OCI-M2 (cell line): Measurements from ENCODE around the gene RBP5.

Source experiments
- DNase-seq: peaks from one replicate; lab custom pipeline; 2025; ENCODE audit not compliant: unreplicated experiment; lab: John Stamatoyannopoulos, UW

Gene RBP5, protein sequence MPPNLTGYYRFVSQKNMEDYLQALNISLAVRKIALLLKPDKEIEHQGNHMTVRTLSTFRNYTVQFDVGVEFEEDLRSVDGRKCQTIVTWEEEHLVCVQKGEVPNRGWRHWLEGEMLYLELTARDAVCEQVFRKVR

DNA sequence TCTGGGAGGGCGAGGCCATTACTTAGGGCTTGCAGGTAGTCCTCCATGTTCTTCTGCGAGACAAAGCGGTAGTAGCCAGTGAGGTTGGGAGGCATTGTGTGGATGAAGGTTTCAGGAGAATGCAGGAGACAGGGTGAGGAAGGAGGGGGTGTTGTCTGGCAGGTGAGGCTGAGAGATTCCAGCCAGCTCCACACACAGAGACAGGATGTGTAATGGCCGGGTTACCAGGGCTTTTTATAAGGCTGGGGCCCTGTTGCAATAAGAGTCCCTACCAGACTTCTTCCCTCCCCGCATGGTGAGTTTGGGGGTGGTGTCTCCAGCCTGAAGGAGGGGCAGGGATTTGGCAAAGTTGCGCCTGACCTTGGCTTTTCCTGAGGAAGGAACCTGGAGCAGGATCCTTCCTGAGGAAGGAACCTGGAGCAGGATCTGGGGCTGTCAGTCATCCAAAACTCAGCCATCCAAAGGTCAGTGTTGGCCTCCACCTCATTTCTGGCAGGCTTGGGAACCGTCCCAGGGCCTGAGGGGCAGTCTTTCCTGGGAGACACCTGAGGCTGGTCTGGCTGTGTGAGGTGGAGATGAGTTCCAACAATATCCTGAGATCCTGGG, at the start of gene RBP5:
RBP5 (minus strand) TSS at position 209 of the 606 bp plus-strand sequence; CDS start at position 95, 114 bp downstream.
- no peak for DNase-seq

DNA sequence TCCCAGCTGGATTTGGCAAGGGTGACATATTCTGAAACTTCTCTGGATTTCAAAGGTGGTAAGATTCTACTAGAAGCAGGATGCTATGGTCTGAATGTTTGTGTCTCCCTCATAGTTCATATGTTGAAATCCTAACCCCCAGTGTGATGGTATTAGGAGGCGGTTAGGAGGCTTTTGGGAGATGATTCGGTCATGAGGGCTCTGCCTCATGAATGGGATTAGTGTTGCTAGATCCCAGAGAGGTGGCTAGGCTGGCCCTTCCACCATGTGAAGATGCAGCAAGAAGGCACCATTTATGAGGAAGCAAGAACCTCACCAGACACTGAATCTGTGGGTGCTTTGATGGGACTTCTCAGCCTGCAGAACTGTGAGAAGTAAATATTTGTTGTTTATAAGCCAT, 49.8 kb upstream of the RBP5 start:
- DNase-seq: no peak

DNA sequence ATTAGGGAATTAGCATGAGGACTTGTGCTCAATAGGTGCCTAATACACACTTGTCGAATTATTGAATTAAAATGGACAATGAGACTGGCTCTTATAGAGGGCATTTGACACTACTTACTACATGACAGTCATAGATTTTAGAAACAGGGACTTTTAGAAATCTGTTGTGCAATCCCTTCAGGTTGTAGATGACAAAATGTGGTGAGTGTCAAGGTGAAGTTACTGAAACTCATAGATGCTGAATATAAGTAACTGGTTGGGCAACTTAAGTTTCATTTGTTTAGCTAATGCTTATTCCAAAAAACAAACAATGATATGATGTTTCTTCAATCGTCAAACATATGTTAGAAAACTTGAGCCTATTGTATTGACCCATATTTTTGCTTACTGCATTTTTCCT, 47.9 kb upstream of the RBP5 start:
- DNase-seq: no peak

DNA sequence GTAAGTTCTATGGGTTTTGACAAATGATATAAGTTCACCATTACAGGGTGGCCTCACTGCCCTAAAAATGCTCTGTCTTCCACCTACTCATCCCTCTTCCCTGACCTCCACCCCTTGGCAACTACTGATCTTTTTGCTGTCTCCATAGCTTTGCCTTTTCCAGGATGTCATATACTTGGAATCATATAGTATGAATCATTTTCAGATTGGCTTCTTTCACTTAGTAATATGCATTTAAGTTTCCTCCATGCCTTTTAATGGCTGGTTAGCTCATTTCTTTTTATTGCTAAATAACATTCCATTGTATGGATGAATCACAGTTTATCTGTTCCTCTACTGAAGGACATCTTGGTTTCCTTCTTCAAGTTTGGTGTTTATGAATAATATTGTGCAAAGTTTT, 46.8 kb upstream of the RBP5 start:
- no peak for DNase-seq

DNA sequence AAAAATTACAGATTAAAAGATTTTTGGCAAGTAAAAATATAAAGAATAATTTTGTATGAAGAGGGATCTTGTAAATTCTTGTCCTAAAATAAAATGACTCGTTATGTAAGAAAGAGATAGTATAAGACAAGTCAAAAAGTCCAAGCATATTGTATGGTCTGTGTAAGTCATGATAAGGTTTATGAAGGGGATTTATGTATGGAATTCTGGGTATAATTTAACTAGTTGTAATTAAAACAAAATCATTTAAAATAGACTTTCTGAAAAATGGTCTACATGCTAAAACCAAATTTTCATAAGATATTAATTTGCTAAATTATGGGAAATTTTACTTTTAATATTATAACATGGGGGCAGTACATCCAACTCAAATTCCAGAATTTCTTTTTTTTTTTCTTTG, 43.2 kb upstream of the RBP5 start:
- DNase-seq: no peak

DNA sequence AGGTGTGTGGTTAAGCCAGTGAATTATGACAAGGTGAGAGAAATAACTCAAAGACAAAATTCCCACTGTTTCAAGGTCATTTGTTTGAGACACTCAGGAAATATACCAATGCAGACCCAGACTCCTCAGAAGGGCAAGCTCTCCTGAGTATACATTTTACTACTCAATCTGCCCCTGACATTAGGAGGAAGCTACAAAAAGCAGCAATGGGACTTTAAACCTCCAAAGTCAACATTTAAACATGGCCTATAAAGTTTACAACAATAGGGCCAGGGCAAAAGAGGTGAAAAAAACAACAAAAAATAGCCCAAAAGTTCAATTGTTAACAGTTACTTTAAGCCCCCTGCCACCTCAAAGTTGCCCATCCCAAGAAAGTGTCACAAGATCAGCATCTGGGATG, 41.3 kb upstream of the RBP5 start:
- no peak for DNase-seq

DNA sequence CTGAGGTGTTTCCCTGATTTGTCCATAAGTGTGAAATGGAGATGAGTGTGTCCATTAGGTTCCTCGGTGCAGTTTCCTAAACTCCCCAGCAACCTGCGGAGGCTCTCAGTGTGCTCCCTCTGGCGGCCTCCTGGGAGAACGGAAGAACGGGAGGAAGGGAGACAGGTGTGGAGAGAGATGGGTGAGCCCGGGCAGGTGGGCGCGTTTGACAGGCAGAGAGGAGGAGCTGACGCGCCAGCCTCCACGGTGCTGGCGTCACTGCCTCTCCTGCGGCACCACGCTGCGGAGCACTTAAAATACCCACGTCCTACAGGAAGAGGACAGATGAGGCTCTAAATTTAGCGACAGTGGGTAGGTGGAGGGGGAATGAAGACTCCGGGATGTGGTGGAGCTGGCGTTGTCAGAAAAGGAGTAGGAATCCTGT, 34.0 kb upstream of the RBP5 start:
- no peak for DNase-seq

DNA sequence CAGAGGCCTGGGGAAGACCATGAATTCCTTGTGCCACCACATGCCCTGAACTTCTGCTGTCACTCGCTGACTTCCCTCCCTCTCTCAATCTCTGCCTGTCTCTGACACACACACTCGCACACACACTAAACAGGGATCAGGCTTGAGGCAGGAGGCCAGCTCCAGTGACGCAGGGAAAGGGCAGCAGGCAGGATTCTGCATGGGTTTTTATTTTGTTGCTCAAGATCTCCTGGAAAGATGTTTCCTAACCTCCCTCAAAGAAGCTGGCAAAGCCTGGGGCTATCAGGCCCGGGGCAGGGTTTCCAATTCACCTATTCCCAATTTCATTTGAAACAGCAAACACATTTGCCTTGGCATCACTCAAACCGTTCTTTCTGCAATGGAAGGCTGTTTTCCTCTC, 33.1 kb upstream of the RBP5 start:
- DNase-seq: no peak

DNA sequence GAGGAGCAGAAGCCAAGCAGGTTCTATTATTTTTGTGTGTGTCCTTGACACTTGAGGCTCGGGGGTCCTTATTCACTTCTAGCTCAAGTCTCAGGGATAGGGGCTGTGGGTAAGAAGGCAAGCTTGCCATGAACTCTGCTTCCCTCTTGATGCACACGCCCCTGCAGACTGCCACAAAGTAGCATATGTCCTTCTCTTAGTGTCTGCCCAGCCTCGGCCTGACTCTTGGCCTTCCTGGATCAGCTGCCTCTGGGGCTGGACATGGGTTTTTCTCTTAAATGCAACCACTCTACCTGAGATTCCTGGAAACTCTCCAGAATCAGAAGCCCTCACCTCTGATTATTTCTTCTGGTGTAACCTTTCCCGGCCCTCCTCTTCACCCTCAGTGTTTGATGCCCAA, 32.6 kb upstream of the RBP5 start:
- no peak for DNase-seq

DNA sequence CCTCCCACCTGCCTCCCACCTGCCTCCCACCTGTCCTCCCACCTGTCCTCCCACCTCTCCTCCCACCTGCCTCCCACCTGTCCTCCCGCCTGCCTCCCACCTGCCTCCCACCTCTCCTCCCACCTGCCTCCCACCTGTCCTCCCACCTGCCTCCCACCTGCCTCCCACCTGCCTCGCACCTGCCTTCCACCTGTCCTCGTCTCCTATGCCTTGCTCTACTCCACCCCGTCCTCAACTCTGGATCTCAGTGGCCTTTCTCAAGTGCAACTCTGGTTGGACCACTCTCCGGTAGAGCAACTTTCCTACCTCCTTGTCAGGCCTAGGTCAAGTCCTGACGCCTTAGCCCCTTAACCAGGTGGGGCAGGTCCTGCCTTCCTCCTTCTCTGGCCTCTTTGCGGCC, 31.5 kb upstream of the RBP5 start:
- DNase-seq: no peak

DNA sequence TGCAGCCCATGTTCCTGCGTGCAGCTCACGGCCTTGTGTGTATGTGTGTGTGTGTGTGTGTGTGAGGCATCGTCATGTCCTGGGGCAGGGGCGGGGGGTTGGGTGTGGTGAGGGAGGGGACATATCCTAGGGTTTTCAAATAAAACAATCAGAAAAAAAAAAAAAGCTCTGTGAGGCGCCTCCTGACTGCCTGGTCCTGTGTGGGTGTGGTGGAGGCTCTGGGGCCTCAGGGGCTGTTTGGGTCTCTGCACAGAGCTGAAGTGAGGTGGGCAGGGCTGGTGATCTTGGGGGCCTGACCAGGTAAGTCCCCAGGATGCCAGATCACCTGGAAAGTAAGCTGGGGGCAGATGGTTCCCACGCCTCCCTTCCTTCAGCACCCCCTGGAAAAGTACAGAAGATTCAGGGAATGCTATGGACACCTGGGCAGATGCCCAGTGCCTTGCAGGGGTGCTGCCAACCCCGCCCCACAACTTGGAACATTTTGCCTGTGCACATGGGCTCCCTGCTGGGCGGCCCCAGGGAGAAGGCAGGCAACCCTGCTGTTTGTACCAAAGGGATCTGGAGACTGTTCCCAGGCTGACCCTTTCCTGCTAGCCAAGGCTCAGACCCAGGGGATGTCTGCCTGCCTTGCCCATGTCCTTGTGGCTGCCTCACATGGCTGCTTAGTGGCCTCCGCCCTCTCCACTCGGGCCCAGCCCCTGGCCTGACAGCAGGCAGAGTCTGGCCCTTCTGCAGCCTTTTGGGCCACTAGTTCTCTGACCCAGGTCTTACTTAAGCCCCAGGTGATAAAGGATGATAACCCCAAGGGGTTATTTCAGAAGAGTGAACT, 30.3 kb upstream of the RBP5 start:
- no peak for DNase-seq

DNA sequence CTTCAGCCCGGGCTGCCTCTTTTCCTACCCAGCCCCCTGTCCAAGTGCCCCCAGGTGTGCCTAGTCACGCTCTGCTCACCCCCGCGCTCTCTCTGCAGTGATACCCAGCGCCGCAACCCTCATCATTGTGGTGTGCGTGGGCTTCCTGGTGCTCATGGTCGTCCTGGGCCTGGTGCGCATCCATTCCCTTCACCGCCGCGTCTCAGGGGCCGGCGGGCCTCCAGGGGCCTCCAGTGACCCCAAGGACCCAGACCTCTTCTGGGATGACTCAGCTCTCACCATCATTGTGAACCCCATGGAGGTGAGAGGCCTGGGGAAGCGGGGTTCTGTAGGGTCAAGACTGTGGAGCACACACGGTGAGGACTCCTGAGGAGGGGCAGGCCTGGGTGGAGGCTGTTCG, 28.7 kb upstream of the RBP5 start:
- no peak for DNase-seq

DNA sequence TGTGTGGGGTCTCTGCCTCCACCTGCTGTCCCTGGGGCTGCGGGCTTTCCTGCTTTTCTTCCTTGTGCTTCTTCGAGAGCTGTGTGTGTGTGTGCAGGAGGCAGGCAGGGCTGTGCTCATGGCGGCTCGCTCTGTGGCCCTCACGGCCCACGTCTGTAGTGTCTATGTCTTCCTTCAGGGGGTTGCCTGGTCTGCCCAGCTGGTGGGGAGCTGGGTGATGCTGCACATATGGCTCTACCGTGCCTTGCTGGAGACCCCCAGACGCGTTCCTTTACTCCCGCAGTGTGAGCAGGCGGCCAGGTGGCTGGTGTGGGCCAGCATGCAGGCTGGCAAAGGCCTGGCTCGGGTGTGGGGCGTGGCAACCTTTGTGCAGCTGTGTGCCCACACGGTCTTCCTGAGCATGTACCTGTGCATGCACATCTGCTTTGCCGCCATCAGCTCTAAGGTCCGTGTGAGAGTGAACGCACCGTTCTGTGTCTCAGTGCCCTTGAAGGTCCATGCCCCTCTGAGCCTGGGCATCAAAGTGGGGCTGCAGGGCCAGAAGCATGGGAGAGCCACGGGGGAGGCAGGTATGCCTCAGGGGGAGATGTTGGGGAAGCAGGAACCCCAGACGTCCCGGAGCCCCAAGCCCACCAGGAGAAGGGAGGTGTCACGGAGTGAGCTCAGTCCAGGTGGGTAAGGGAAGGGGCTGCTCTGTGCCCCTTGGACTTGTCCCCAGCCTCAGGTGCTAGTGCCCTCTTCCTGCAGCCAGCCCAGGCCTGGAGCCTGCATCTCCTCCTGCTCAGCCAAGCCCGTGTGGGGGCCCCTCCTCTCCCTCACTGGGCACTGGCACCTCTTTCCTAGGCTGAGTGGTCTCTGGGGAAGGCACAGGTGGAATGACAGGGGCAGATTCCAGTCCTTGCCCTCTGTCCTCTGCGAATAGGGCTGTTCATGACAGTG, 27.8 kb upstream of the RBP5 start:
- no peak for DNase-seq

DNA sequence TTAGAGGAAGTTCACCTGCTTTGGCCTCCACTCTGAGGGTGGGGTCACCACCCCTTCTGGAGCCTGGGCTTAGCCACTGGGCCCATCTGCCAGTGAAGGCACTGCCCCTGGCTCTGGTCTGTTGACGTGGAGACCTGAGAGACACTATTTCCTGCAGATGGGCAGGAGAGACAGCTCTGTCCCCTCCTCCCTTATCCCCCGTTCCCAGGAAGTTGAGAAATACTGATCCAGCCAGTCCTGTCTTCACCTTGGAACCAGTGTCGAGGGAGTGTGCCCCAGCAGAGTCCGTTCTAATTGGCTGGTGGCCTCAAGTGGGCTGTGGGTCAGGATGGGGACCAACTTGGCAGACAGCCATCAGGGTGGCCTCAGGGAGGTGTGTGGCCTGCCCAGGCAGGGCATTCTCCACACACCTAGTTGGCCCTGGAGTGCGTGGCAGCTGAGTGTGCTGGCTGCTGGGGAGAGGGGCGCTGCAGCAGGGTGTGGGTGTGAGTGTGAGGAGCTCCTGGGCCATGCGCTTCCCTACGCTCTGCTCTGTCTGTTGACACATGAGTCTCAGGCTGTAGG, 26.9 kb upstream of the RBP5 start:
- no peak for DNase-seq

DNA sequence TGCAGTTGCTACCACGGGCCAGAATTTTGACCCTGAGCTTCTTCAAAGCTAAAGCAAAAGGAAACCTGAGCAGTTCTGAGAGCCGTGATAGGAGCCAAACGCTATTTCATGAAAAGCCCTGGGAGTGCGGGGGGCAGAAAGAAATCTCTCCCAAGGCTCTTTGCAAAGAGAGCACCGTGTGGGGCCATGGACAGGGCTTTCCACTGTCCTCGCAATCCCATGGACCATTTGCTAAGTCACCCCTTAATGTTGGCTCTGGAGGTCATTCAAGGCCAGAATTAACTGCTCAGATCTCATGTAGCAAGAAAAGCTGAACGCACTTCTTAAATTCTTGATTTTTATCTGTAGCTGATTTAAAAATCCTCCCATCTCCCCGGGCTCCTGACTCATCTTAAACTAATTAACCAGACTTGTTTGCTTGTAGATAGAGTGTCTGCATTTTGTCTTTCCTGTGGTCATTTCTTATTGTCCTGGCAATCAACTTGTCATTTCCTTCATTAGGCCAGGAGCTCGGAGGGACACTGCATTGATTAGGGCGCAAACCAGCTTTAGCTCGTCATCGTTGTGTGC, 26.3 kb upstream of the RBP5 start:
- no peak for DNase-seq

DNA sequence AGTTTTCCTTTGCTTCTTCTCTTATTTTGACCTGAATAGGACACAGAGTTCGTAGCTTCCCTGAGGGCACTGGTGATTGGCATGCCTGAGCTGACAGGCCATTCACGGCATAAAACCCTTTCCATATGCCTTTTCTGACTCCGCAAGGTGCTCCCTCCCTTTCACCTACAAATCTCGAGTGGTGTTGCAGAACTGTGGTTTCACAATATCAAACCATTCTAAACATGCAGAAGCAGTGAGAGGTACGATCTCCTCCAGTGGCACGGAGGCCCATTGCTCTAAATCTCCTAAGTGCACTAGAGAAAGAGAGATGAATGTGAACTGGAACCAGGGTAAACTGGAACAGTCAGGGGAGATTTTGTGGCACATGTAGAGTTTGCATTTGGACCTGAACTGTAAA, 25.4 kb upstream of the RBP5 start:
- no peak for DNase-seq

DNA sequence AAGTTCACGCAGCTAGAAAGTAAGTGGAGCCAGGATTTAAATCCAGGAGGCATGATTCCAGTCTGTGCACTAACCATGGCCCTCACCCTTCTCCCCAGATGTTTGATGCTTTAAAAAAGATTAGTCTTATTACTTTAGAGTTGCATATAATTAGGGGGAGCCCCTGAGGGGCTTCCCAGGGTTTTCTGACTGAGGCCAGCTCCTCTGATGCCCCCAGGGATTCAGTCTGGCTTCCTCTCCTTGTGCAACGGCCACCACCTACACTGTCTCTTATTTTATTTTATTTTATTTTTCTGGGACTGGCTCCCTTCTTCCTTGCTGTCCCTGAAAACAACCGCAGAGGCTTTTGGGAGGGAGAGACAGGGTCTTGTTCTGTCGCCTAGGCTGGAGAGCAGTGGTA, 24.1 kb upstream of the RBP5 start:
- no peak for DNase-seq

DNA sequence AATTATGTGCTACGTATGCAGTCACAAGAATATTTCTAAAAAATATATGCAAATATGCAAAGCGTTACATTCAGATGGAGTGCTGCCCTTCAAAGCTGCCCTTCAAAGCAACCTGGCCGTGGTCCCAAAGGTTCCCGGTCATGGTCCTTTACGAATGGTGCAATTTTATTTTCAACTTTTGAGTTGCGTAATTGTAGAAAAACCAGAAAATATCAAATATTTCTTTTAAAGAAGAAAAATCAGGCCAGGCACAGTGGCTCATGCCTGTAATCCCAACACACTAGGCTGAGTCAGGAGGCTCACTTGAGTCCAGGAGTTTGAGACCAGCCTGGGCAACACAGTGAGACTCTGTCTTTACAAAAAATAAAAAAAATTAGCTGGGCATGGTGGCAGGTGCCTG, 22.8 kb upstream of the RBP5 start:
- no peak for DNase-seq

DNA sequence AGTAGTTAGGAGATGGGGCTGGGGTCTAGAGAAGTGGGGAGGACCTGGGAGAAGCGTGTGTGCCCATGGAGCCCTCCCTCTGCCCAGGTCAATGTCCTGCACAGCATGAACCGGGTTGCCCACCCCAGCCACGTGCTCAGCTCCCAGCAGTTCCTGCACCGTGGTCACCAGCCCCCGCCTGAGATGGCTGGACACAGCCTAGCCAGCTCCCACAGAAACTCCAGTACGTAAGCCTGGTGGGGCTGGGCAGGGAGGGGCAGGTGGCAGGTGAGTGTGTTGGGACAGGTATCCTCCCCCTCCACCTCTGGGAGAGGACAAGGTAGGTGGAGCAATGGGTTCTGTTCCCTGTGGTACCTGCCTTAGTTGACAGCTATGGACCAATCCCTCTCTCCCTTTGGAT, 22.2 kb upstream of the RBP5 start:
- no peak for DNase-seq

DNA sequence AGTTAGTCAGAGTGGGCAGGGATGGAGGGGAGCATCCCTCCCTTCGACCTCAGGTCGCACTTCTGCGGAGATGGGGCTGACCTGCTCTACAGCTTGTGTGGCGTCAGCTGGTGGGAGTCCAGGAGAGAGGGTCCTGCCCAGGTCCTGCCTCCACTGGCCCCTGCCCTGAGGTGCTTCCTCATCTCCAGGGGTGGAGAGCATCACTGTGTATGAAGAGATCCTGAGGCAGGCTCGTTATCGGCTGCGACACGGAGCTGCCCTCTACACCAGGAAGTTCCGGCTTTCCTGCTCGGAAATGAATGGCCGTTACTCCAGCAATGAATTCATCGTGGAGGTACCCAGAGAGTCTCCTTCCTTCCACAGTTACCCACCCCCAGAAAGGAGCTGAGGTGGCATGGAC, 21.7 kb upstream of the RBP5 start:
- no peak for DNase-seq

DNA sequence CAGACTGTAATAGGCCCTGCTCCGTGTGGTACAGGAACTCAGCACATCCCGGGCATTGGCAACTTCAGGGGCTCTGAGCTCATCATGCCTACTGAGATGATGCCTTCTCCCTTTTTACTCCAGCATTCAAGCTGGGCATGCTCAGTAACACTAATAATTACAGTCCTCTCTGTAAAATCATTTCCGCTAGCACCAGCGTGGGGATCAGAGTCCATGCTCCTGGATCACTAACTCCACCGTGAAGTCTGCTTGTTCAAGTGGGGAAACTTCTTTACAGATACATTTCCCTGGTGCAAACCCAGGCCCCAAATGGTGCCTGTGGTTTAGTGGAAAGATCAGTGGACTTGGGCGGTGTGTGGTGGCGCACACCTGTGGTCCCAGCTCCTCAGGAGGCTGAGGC, 18.2 kb upstream of the RBP5 start:
- no peak for DNase-seq
